SK-N-SH (cell line): Measurements from ENCODE around the gene SWAP70.

Experiments used
- CTCF ChIP-seq: fragments of 200-600 bp; sonication (generic); IDR thresholded peaks from 2 replicates; pipeline ENCODE4 v1.6.1; 2017; ENCODE audit warnings: antibody characterized with exemption, mild to moderate bottlenecking, moderate library complexity
- EP300 ChIP-seq, 2 experiments: IDR thresholded peaks; 2 replicates each; pipeline versions ENCODE4 v1.4.0 to v1.6.1; 2012; ENCODE audit warnings: borderline replicate concordance in 1 of 2, low read depth in 1 of 2, low read length in 1 of 2
- FOXJ3 ChIP-seq: sonication (generic); formaldehyde crosslinking; IDR thresholded peaks from 2 replicates; pipeline ENCODE4 v1.5.1; 2020; ENCODE audit warnings: mild to moderate bottlenecking, missing genetic modification reagents
- FOXM1 ChIP-seq: IDR thresholded peaks from 2 replicates; pipeline ENCODE4 v1.4.0; 2012; ENCODE audit warnings: low read depth, mild to moderate bottlenecking
- GATA2 ChIP-seq: sonication (generic); formaldehyde crosslinking; IDR thresholded peaks from 2 replicates; pipeline ENCODE4 v1.5.0; 2020; ENCODE audit warnings: mild to moderate bottlenecking, missing genetic modification reagents
- JUND ChIP-seq: IDR thresholded peaks from 2 replicates; pipeline ENCODE4 v1.4.0; 2012
- MAX ChIP-seq: IDR thresholded peaks from 2 replicates; pipeline ENCODE4 v1.4.0; 2012; ENCODE audit warnings: low read depth
- POLR2AphosphoS5 ChIP-seq: IDR thresholded peaks from 2 replicates; pipeline ENCODE4 v1.6.1; 2012; ENCODE audit warnings: low read depth, low read length
- RCOR1 ChIP-seq: fragments of 150-350 bp; IDR thresholded peaks from 2 replicates; pipeline ENCODE4 v1.6.1; 2017; ENCODE audit warnings: antibody characterized with exemption, low read length
- SMC3 ChIP-seq: IDR thresholded peaks from 2 replicates; pipeline ENCODE4 v1.6.1; 2012; ENCODE audit warnings: low read depth, low read length, improper control_type of control experiment
- YY1 ChIP-seq: IDR thresholded peaks from 2 replicates; pipeline ENCODE4 v1.4.0; 2012; ENCODE audit warnings: low read depth, mild to moderate bottlenecking

GRCh38 chr11:9773524-9773923, 109.6 kb downstream of the SWAP70 start:
- TF ChIP-seq FOXM1, result no peak
- no peak for TF ChIP-seq MAX
- TF ChIP-seq EP300 (IDR thresholded peaks at IDR 0.05; ENCODE audit: borderline replicate concordance in 1 of 2, low read depth in 1 of 2, low read length in 1 of 2), result no peak
- no peak for TF ChIP-seq CTCF
- no peak for TF ChIP-seq YY1
- TF ChIP-seq RCOR1, result no peak
- no peak for TF ChIP-seq SMC3
- no peak for TF ChIP-seq JUND
- no peak for TF ChIP-seq GATA2 (CRISPR knock-in tag)
- no peak for TF ChIP-seq FOXJ3 (CRISPR knock-in tag)
- no peak for TF ChIP-seq POLR2AphosphoS5
